ENCODE measurements around the gene ERCC4. TPM values are rescaled to one million over a fixed set of nuclear protein-coding genes. Genes with fewer than 3 reads are reported as not detected.

The ERCC4 gene
- total RNA-seq, 8 experiments from 2014 or later: 6.5 to 13.3 (median 8.6) TPM

GRCh38 chr16:13957197-13958078, 37.5 kb downstream of the ERCC4 start:
- peak; percentile 86 to 98 (median 96) for ATAC-seq (replicated peaks in 6 of 8)
- H3K4me1 ChIP-seq (replicated peaks in 1 of 2): peaks cover 12 to 16% of the 10 kb centered on the region in 2 donors
- 0 to 70% (median 20%) methylated on average over 1 to 11 of the region's 14 CpGs; no CpG with 5 or more reads in 1 of the 10 experiments for whole genome bisulfite sequencing, 10 experiments
- no peak overlapping the region for H3K27ac ChIP-seq
- in situ Hi-C loops (cut with MboI; ENCODE audit: low pct_unique_long_range_greater_than_20kb in 2 of 9, low sequenced_read_pairs in 9 of 9, unreplicated experiment in 9 of 9): no loop called here
- H3K4me3 ChIP-seq: no peak overlapping the region

- in situ Hi-C loops (cut with MboI; ENCODE audit: low pct_unique_long_range_greater_than_20kb in 2 of 9, low sequenced_read_pairs in 9 of 9, unreplicated experiment in 9 of 9): no loop called here
- 47 to 100% (median 99%) methylated on average over 1 to 4 of the region's 4 CpGs for WGBS, 10 experiments
Observed at GRCh38 chr16:13958474-13958873, 38.5 kb downstream of the ERCC4 start.

GRCh38 chr16:13959626-13960025, 39.7 kb downstream of the ERCC4 start:
- no peak overlapping the region for H3K27ac ChIP-seq
- ATAC-seq (replicated peaks in 6 of 8): no peak
- no peak overlapping the region for H3K4me3 ChIP-seq
- peaks cover 12 to 16% of the 10 kb centered on the region in 2 donors for H3K4me1 ChIP-seq (replicated peaks in 1 of 2)
- 30 to 100% (median 85%) methylated on average over 1 to 8 of the region's 8 CpGs; no CpG with 5 or more reads in 1 of the 10 experiments for WGBS, 10 experiments
- in situ Hi-C loops (cut with MboI; ENCODE audit: low pct_unique_long_range_greater_than_20kb in 2 of 9, low sequenced_read_pairs in 9 of 9, unreplicated experiment in 9 of 9): no loop called here

More at GRCh38 chr16:13958474-13958873, 38.5 kb downstream of the ERCC4 start:
- H3K4me1 ChIP-seq (replicated peaks in 1 of 2): peaks cover 12 to 16% of the 10 kb centered on the region in 2 donors
- no peak overlapping the region for H3K27ac ChIP-seq
- ATAC-seq (replicated peaks in 6 of 8): no peak
- H3K4me3 ChIP-seq: no peak overlapping the region

- no peak for ATAC-seq (replicated peaks in 6 of 8)
- no peak overlapping the region for H3K27ac ChIP-seq
- peaks cover 12 to 16% of the 10 kb centered on the region in 2 donors for H3K4me1 ChIP-seq (replicated peaks in 1 of 2)
- no peak overlapping the region for H3K4me3 ChIP-seq
- in situ Hi-C loops (cut with MboI; ENCODE audit: low pct_unique_long_range_greater_than_20kb in 2 of 9, low sequenced_read_pairs in 9 of 9, unreplicated experiment in 9 of 9): no loop called here
- WGBS, 10 experiments: 59 to 100% (median 78%) methylated on average over 1 to 6 of the region's 8 CpGs; no CpG with 5 or more reads in 1 of the 10 experiments
Observed at GRCh38 chr16:13961099-13961811, 41.3 kb downstream of the ERCC4 start.

- in situ Hi-C loops (cut with MboI; ENCODE audit: low pct_unique_long_range_greater_than_20kb in 2 of 9, low sequenced_read_pairs in 9 of 9, unreplicated experiment in 9 of 9): no loop called here
- 20 to 100% (median 88%) methylated on average over 1 of the region's 1 CpG for WGBS, 10 experiments
- peaks cover 8 to 10% of the 10 kb centered on the region in 2 donors for H3K4me1 ChIP-seq (replicated peaks in 1 of 2)
- H3K27ac ChIP-seq: no peak overlapping the region
- H3K4me3 ChIP-seq: no peak overlapping the region
- no peak for ATAC-seq (replicated peaks in 6 of 8)
Observed at GRCh38 chr16:13962232-13962631, 42.3 kb downstream of the ERCC4 start.

- H3K27ac ChIP-seq: no peak overlapping the region
- 0 to 80% (median 63%) methylated on average over 1 to 2 of the region's 2 CpGs; no CpG with 5 or more reads in 4 of the 10 experiments for WGBS, 10 experiments
- no peak overlapping the region for H3K4me3 ChIP-seq
- ATAC-seq (replicated peaks in 6 of 8): peak in 1 of 8 experiments; percentile 31
- in situ Hi-C loops (cut with MboI; ENCODE audit: low pct_unique_long_range_greater_than_20kb in 2 of 9, low sequenced_read_pairs in 9 of 9, unreplicated experiment in 9 of 9): no loop called here
- no peaks in the 10 kb centered on the region for H3K4me1 ChIP-seq (replicated peaks in 1 of 2)
Observed at GRCh38 chr16:13968835-13969234, 48.9 kb downstream of the ERCC4 start.

GRCh38 chr16:13969711-13970110, 49.8 kb downstream of the ERCC4 start:
- Histone ChIP-seq H3K4me1 (replicated peaks in 1 of 2) (no peaks in the 10 kb centered on the region), H3K27ac (no peak overlapping the region), H3K4me3 (no peak overlapping the region)
- 57 to 100% (median 85%) methylated on average over 1 to 3 of the region's 3 CpGs; no CpG with 5 or more reads in 3 of the 10 experiments for WGBS, 10 experiments
- in situ Hi-C loops (cut with MboI; ENCODE audit: low pct_unique_long_range_greater_than_20kb in 2 of 9, low sequenced_read_pairs in 9 of 9, unreplicated experiment in 9 of 9): no loop called here
- no peak for ATAC-seq (replicated peaks in 6 of 8)

- ATAC-seq (replicated peaks in 6 of 8): no peak
- Histone ChIP-seq H3K4me1 (replicated peaks in 1 of 2) (no peaks in the 10 kb centered on the region), H3K27ac (no peak overlapping the region), H3K4me3 (no peak overlapping the region)
- in situ Hi-C loops (cut with MboI; ENCODE audit: low pct_unique_long_range_greater_than_20kb in 2 of 9, low sequenced_read_pairs in 9 of 9, unreplicated experiment in 9 of 9): no loop called here
Observed at GRCh38 chr16:13970708-13971422, 50.9 kb downstream of the ERCC4 start.

- no peaks in the 10 kb centered on the region for H3K4me1 ChIP-seq (replicated peaks in 1 of 2)
- in situ Hi-C loops (cut with MboI; ENCODE audit: low pct_unique_long_range_greater_than_20kb in 2 of 9, low sequenced_read_pairs in 9 of 9, unreplicated experiment in 9 of 9): no loop called here
- ATAC-seq (replicated peaks in 6 of 8): no peak
- no peak overlapping the region for H3K27ac ChIP-seq
- no peak overlapping the region for H3K4me3 ChIP-seq
- 73 to 100% (median 86%) methylated on average over 1 to 6 of the region's 9 CpGs; no CpG with 5 or more reads in 2 of the 10 experiments for WGBS, 10 experiments
Observed at GRCh38 chr16:13973321-13974023, 53.5 kb downstream of the ERCC4 start.

GRCh38 chr16:13977177-13977576, 57.2 kb downstream of the ERCC4 start:
- in situ Hi-C loops (cut with MboI; ENCODE audit: low pct_unique_long_range_greater_than_20kb in 2 of 9, low sequenced_read_pairs in 9 of 9, unreplicated experiment in 9 of 9): no loop called here
- WGBS, 10 experiments: 50 to 97% (median 79%) methylated on average over 2 to 6 of the region's 6 CpGs; no CpG with 5 or more reads in 2 of the 10 experiments
- Histone ChIP-seq H3K4me3 (no peak overlapping the region), H3K4me1 (replicated peaks in 1 of 2) (no peaks in the 10 kb centered on the region), H3K27ac (no peak overlapping the region)
- no peak for ATAC-seq (replicated peaks in 6 of 8)

- no peak overlapping the region for H3K27ac ChIP-seq
- ATAC-seq (replicated peaks in 6 of 8): no peak
- in situ Hi-C loops (cut with MboI; ENCODE audit: low pct_unique_long_range_greater_than_20kb in 2 of 9, low sequenced_read_pairs in 9 of 9, unreplicated experiment in 9 of 9): no loop called here
- H3K4me1 ChIP-seq (replicated peaks in 1 of 2): no peaks in the 10 kb centered on the region
- no peak overlapping the region for H3K4me3 ChIP-seq
- 83 to 100% (median 100%) methylated on average over 1 to 3 of the region's 3 CpGs; no CpG with 5 or more reads in 2 of the 10 experiments for WGBS, 10 experiments
Observed at GRCh38 chr16:13982451-13982850, 62.5 kb downstream of the ERCC4 start.

- in situ Hi-C loops (cut with MboI; ENCODE audit: low pct_unique_long_range_greater_than_20kb in 2 of 9, low sequenced_read_pairs in 9 of 9, unreplicated experiment in 9 of 9): no loop called here
- no peak for ATAC-seq (replicated peaks in 6 of 8)
- WGBS, 10 experiments: 0 to 88% (median 0%) methylated on average over 1 to 4 of the region's 5 CpGs; no CpG with 5 or more reads in 3 of the 10 experiments
Observed at GRCh38 chr16:13983625-13984024, 63.7 kb downstream of the ERCC4 start.

More at GRCh38 chr16:13983625-13984024, 63.7 kb downstream of the ERCC4 start:
- no peak overlapping the region for H3K4me3 ChIP-seq
- no peaks in the 10 kb centered on the region for H3K4me1 ChIP-seq (replicated peaks in 1 of 2)
- no peak overlapping the region for H3K27ac ChIP-seq
